ENCODE data around the gene GLRA1.
"Not testable (repeated sequence)": the region's sequence is repeated elsewhere in the genome, so short reads cannot be mapped to it uniquely, and the experiment has no call there.

The GLRA1 gene

GRCh38 chr5:151912360-151912759 lies 12.3 kb downstream of the GLRA1 start:
- no peak for DNase-seq

GRCh38 chr5:151911011-151911410 lies 13.6 kb downstream of the GLRA1 start:
- no peak for DNase-seq

GRCh38 chr5:151909628-151910027 lies 15.0 kb downstream of the GLRA1 start:
- DNase-seq: no peak

- no peak for DNase-seq
Measured at GRCh38 chr5:151906246-151906645, 18.4 kb downstream of the GLRA1 start.

- DNase-seq: no peak
Measured at GRCh38 chr5:151905557-151905961, 19.1 kb downstream of the GLRA1 start.

GRCh38 chr5:151904909-151905308 lies 19.7 kb downstream of the GLRA1 start:
- no peak for DNase-seq

GRCh38 chr5:151904127-151904526 lies 20.5 kb downstream of the GLRA1 start:
- DNase-seq: no peak

- DNase-seq: no peak
Measured at GRCh38 chr5:151903243-151903653, 21.4 kb downstream of the GLRA1 start.

- DNase-seq: no peak
Measured at GRCh38 chr5:151902215-151902614, 22.4 kb downstream of the GLRA1 start.

- no peak for DNase-seq
Measured at GRCh38 chr5:151901611-151902010, 23.0 kb downstream of the GLRA1 start.

GRCh38 chr5:151900891-151901290 lies 23.8 kb downstream of the GLRA1 start:
- no peak for DNase-seq

GRCh38 chr5:151899399-151899798 lies 25.3 kb downstream of the GLRA1 start:
- DNase-seq: no peak

GRCh38 chr5:151897896-151898295 lies 26.8 kb downstream of the GLRA1 start:
- DNase-seq: no peak

GRCh38 chr5:151897020-151897552 lies 27.6 kb downstream of the GLRA1 start:
- DNase-seq: no peak

GRCh38 chr5:151896031-151896691 lies 28.5 kb downstream of the GLRA1 start:
- no peak for DNase-seq

GRCh38 chr5:151895660-151896030 lies 29.0 kb downstream of the GLRA1 start:
- DNase-seq: no peak

- DNase-seq: not testable (repeated sequence)
Measured at GRCh38 chr5:151893485-151893884, 31.2 kb downstream of the GLRA1 start.

- no peak for DNase-seq
Measured at GRCh38 chr5:151892393-151892792, 32.3 kb downstream of the GLRA1 start.

GRCh38 chr5:151890299-151890698 lies 34.4 kb downstream of the GLRA1 start:
- DNase-seq: no peak

- no peak for DNase-seq
Measured at GRCh38 chr5:151889614-151890013, 35.0 kb downstream of the GLRA1 start.

- no peak for DNase-seq
Measured at GRCh38 chr5:151886546-151887275, 37.9 kb downstream of the GLRA1 start.

- DNase-seq: no peak
Measured at GRCh38 chr5:151885138-151885908, 39.3 kb downstream of the GLRA1 start.

- DNase-seq: no peak
Measured at GRCh38 chr5:151881621-151882225, 42.9 kb downstream of the GLRA1 start.

Measured in stimulated activated CD4-positive, alpha-beta T cell treated with anti-CD3 and anti-CD28 coated beads, Interleukin-1b, Interleukin-23, amount 100 ng/mL, for 48 hours (primary cell).